CD14-positive monocyte (primary cell): ENCODE results near the gene PIGL. TPM values are rescaled to one million over a fixed set of nuclear protein-coding genes. Genes with fewer than 3 reads are reported as not detected.

Source experiments
- DNase-seq, 3 donors: peaks; one replicate each; pipeline ENCODE4 v3.0.0-alpha.2; 2011 to 2022
- H2AFZ ChIP-seq: 2 replicates; pipeline ENCODE4 v1.6.0; 2012; ENCODE audit warnings: mild to moderate bottlenecking, low read depth, low read length, inconsistent platforms; ENCODE audit not compliant: insufficient read depth, poor library complexity, severe bottlenecking
- H3K27ac ChIP-seq, 2 donors: 1 replicate in 1 of 2; 2 replicates in 1 of 2; pipeline ENCODE4 v1.5.1; 2012 to 2013; ENCODE audit warnings: low read length in 2 of 2, control low read depth in 1 of 2, inconsistent platforms in 1 of 2, low read depth in 1 of 2, mild to moderate bottlenecking in 1 of 2
- H3K27me3 ChIP-seq, 2 donors: one replicate each; pipeline versions ENCODE4 v1.6.0 to v1.6.1; 2011 to 2013; ENCODE audit warnings: low read length in 2 of 2; ENCODE audit not compliant: control insufficient read depth in 2 of 2, insufficient read depth in 2 of 2
- H3K36me3 ChIP-seq, 2 donors: replicated peaks in 1 of 2; 1 replicate in 1 of 2; 2 replicates in 1 of 2; pipeline versions ENCODE4 v1.5.1 to v1.6.1; 2012 to 2013; ENCODE audit warnings: low read length in 2 of 2, control low read depth in 1 of 2, inconsistent platforms in 1 of 2, mild to moderate bottlenecking in 1 of 2; ENCODE audit not compliant: insufficient read depth in 2 of 2, control insufficient read depth in 1 of 2
- H3K4me1 ChIP-seq, 2 donors: 1 replicate in 1 of 2; 2 replicates in 1 of 2; pipeline versions ENCODE4 v1.5.1 to v1.6.1; 2012 to 2013; ENCODE audit warnings: low read length in 2 of 2, control low read depth in 1 of 2, inconsistent platforms in 1 of 2, mild to moderate bottlenecking in 1 of 2, moderate library complexity in 1 of 2; ENCODE audit not compliant: insufficient read depth in 2 of 2, control insufficient read depth in 1 of 2
- H3K4me2 ChIP-seq: replicated peaks from 2 replicates; pipeline ENCODE3; 2012; ENCODE audit warnings: low read length, moderate library complexity, mild to moderate bottlenecking; ENCODE audit not compliant: poor library complexity, severe bottlenecking; ENCODE audit errors: extremely low read depth
- H3K4me3 ChIP-seq, 3 experiments: fragments of 200-600 bp in 1 of 3; sonication (generic) in 1 of 3; replicated peaks in 1 of 3; 1 replicate in 2 of 3; 2 replicates in 1 of 3; pipeline ENCODE4 v1.5.1; 2011 to 2013; ENCODE audit warnings: low read length in 3 of 3, mild to moderate bottlenecking in 3 of 3, control low read depth in 2 of 3, low read depth in 2 of 3, inconsistent platforms in 1 of 3, moderate library complexity in 1 of 3
- H3K79me2 ChIP-seq: 2 replicates; pipeline ENCODE4 v1.6.0; 2012; ENCODE audit warnings: mild to moderate bottlenecking, control low read depth, inconsistent platforms, low read length, moderate library complexity; ENCODE audit not compliant: insufficient read depth
- H3K9ac ChIP-seq: 2 replicates; pipeline ENCODE4 v1.6.0; 2017; ENCODE audit warnings: low read length, mild to moderate bottlenecking; ENCODE audit not compliant: insufficient read depth, poor library complexity, severe bottlenecking
- H3K9me3 ChIP-seq, 2 donors: replicated peaks in 1 of 2; 1 replicate in 1 of 2; 2 replicates in 1 of 2; pipeline versions ENCODE4 v1.5.1 to v1.6.1; 2012 to 2013; ENCODE audit warnings: low read length in 2 of 2, control low read depth in 1 of 2; ENCODE audit not compliant: control insufficient read depth in 1 of 2, insufficient read depth in 1 of 2
- H4K20me1 ChIP-seq: 2 replicates; pipeline ENCODE4 v1.6.0; 2012; ENCODE audit warnings: mild to moderate bottlenecking, low read length, control low read depth, moderate library complexity; ENCODE audit not compliant: insufficient read depth
- H3K27ac Mint-ChIP-seq, 7 donors: one replicate each; pipeline ENCODE4 v1.8.0; 2020; ENCODE audit warnings: mild to moderate bottlenecking in 7 of 7, mixed read lengths in 7 of 7, moderate library complexity in 6 of 7, inconsistent platforms in 2 of 7
- H3K27me3 Mint-ChIP-seq, 3 donors: one replicate each; pipeline ENCODE4 v1.8.0; 2021 to 2022; ENCODE audit warnings: low read depth in 3 of 3, mild to moderate bottlenecking in 3 of 3, mixed read lengths in 3 of 3, moderate library complexity in 3 of 3, inconsistent platforms in 1 of 3
- H3K36me3 Mint-ChIP-seq, 2 donors: one replicate each; pipeline ENCODE4 v1.8.0; 2020; ENCODE audit warnings: mixed read lengths in 2 of 2, inconsistent platforms in 1 of 2, mild to moderate bottlenecking in 1 of 2
- H3K4me1 Mint-ChIP-seq: one replicate; pipeline ENCODE4 v1.8.0; 2020; ENCODE audit warnings: mild to moderate bottlenecking, mixed read lengths
- H3K4me3 Mint-ChIP-seq, 2 donors: one replicate each; pipeline ENCODE4 v1.8.0; 2020; ENCODE audit warnings: mild to moderate bottlenecking in 2 of 2, mixed read lengths in 2 of 2, moderate library complexity in 1 of 2
- H3K9me3 Mint-ChIP-seq, 7 donors: one replicate each; pipeline ENCODE4 v1.8.0; 2020 to 2022; ENCODE audit warnings: mixed read lengths in 7 of 7, mild to moderate bottlenecking in 6 of 7, moderate library complexity in 6 of 7, inconsistent platforms in 2 of 7
- WGBS: methylation state at CpG from one replicate; pipeline ENCODE4 v1.1.5; 2013; ENCODE audit warnings: missing lambda C conversion rate; ENCODE audit not compliant: insufficient coverage; 5-methylcytosine and 5-hydroxymethylcytosine counted together
- intact Hi-C, 2 donors: fragments of 100-400 bp; cut with micrococcal nuclease; formaldehyde crosslinking; loops; one replicate each; pipeline versions ENCODE4 v1.15.0 to v1.15.1; 2023
- polyA plus RNA-seq, 3 donors: library from polyadenylated mRNA; depleted of rRNA in 1 of 3; unstranded in 2 of 3; stranded (reverse) in 1 of 3; fragments of 300-500 nt in 2 of 3; fragments of >200 nt in 1 of 3; fragmentation: Illumina TruSeq in 2 of 3; gene quantifications; 1 replicate in 2 of 3; 2 replicates in 1 of 3; pipeline ENCODE4 v1.2.3, GENCODE V29; 2012 to 2021
- TF ChIP-seq, protein P1 (sequence below): fragments of 200-600 bp; IDR thresholded peaks from one replicate; pipeline ENCODE4 v1.8.0; 2022; ENCODE audit warnings: antibody characterized with exemption, mild to moderate bottlenecking

The PIGL gene
- polyA plus RNA-seq, 3 donors, result 3.6 to 44.2 (median 4.0) TPM

DNA sequence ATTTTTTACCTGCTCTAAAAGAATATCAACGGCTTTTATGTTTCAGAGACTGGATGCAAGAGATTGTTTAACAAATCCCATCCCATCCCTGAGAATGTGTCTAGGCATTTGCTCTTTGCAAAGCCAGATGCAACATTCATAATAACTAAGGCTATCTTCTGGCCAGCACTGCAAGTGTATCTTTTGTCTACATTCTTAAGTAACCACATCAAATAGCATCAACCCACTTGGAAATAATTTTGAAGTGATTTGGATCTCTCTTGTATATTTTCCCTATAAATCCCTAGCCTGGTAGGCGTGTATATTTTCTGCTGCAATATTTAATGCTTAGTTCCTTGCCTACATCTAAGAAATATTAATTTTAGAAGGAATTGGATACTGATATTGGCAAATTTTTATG lies 64.3 kb downstream of the PIGL start:
- peaks cover 31% of the 10 kb centered on the region for H3K4me1 Mint-ChIP-seq
- WGBS, result 60% methylated on average over 1 of the region's 2 CpGs
- Histone ChIP-seq H3K9ac (no peak overlapping the region), H3K4me2 (no peak overlapping the region), H2AFZ (no peak overlapping the region), H3K9me3 (peaks cover 0 to 2% of the 10 kb centered on the region in 2 donors), H3K27me3 (no peaks in the 10 kb centered on the region), H4K20me1 (no peaks in the 10 kb centered on the region), H3K4me3 (no peak overlapping the region), H3K79me2 (no peaks in the 10 kb centered on the region), H3K27ac (no peak overlapping the region), H3K4me1 (peaks cover 19 to 28% of the 10 kb centered on the region in 2 donors), H3K36me3 (no peaks in the 10 kb centered on the region)
- TF ChIP-seq, protein P1, sequence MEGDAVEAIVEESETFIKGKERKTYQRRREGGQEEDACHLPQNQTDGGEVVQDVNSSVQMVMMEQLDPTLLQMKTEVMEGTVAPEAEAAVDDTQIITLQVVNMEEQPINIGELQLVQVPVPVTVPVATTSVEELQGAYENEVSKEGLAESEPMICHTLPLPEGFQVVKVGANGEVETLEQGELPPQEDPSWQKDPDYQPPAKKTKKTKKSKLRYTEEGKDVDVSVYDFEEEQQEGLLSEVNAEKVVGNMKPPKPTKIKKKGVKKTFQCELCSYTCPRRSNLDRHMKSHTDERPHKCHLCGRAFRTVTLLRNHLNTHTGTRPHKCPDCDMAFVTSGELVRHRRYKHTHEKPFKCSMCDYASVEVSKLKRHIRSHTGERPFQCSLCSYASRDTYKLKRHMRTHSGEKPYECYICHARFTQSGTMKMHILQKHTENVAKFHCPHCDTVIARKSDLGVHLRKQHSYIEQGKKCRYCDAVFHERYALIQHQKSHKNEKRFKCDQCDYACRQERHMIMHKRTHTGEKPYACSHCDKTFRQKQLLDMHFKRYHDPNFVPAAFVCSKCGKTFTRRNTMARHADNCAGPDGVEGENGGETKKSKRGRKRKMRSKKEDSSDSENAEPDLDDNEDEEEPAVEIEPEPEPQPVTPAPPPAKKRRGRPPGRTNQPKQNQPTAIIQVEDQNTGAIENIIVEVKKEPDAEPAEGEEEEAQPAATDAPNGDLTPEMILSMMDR, result no peak
- peak overlapping the region in 1 of 7 donors; percentile 74 for H3K27ac Mint-ChIP-seq
- no peak for DNase-seq
- peaks cover 0 to 3% (median 0%) of the 10 kb centered on the region in 3 donors for H3K27me3 Mint-ChIP-seq
- intact Hi-C loops, result loop anchor here in 1 of 2 donors (10.0 kb wide), 1 partner anchor 73 kb away; the partner anchor contains the start of gene CENPV
- peaks cover 0 to 8% (median 0%) of the 10 kb centered on the region in 7 donors for H3K9me3 Mint-ChIP-seq
- H3K4me3 Mint-ChIP-seq, result no peak overlapping the region
- peaks cover 7 to 11% of the 10 kb centered on the region in 2 donors for H3K36me3 Mint-ChIP-seq

DNA sequence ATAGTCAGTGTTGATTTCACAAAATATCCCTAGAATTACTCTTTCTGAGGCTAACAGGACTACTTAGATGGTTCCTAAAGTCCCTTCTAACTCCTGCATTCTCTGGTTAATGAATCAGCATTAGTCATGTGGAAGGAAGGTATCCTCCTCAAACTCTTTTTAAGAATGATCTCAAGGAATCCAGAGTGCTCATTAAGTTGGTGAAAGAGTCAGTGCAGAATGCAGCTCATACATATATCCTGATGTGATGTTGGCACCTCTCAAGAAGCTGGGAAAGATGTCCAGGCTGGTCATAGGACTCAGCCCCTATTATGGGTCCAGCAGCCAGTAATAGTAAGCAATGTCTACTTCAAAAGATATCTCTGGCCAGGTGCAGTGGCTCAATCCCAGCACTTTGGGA lies 65.5 kb downstream of the PIGL start:
- TF ChIP-seq, protein P1, result no peak
- Mint-ChIP-seq H3K9me3 (peaks cover 0 to 4% (median 0%) of the 10 kb centered on the region in 7 donors), H3K27ac (no peak overlapping the region), H3K36me3 (peaks cover 7 to 11% of the 10 kb centered on the region in 2 donors), H3K4me1 (peaks cover 43% of the 10 kb centered on the region), H3K4me3 (no peak overlapping the region), H3K27me3 (peaks cover 0 to 3% (median 0%) of the 10 kb centered on the region in 3 donors)
- Histone ChIP-seq H3K4me2 (no peak overlapping the region), H4K20me1 (no peaks in the 10 kb centered on the region), H3K79me2 (no peaks in the 10 kb centered on the region), H2AFZ (no peak overlapping the region), H3K36me3 (no peaks in the 10 kb centered on the region), H3K4me1 (peaks cover 30 to 40% of the 10 kb centered on the region in 2 donors), H3K9ac (no peak overlapping the region), H3K9me3 (no peaks in the 10 kb centered on the region), H3K27me3 (no peaks in the 10 kb centered on the region), H3K27ac (no peak overlapping the region), H3K4me3 (no peak overlapping the region)
- DNase-seq, result no peak
- intact Hi-C loops, result loop anchor here in 1 of 2 donors (10.0 kb wide), 1 partner anchor 72 kb away; the partner anchor contains the start of gene CENPV
